ENCODE data around the gene KRT16.
"Not testable (repeated sequence)": the region's sequence is repeated elsewhere in the genome, so short reads cannot be mapped to it uniquely, and the experiment has no call there.

KRT16 gene

GRCh38 chr17:41647940-41648410, 35.4 kb upstream of the KRT16 start:
- peak; percentile 70 for DNase-seq (ENCODE audit: low spot score)

- DNase-seq (ENCODE audit: low spot score) = no peak
Observed at GRCh38 chr17:41647038-41647813, 34.7 kb upstream of the KRT16 start.

GRCh38 chr17:41642252-41643156, 29.9 kb upstream of the KRT16 start:
- no peak for DNase-seq (ENCODE audit: low spot score)

GRCh38 chr17:41640596-41640995, 28.0 kb upstream of the KRT16 start:
- DNase-seq (ENCODE audit: low spot score) = not testable (repeated sequence)

- DNase-seq (ENCODE audit: low spot score) = no peak
Observed at GRCh38 chr17:41639492-41640473, 27.2 kb upstream of the KRT16 start.

- no peak for DNase-seq (ENCODE audit: low spot score)
Observed at GRCh38 chr17:41638941-41639340, 26.4 kb upstream of the KRT16 start.

DNA sequence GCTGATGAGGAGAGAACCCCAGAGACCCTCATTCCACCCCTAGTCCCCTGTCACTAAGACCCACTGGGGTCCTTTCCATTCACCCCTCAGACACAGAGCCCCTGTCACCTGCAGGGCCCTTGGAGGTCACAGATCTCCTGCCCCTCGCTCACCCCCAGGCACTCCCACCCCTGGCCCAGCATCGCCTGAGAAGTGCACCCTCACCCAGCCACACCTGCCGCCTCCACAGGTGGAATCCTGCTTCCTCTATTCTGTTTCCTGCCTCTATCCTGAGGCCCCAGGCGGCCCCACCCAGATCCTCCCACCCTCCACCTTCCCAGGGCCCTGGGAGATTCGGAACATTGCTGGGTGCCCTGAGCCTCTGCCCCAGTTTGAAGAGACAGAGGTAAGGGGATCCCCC, 25.6 kb upstream of the KRT16 start:
- no peak for DNase-seq (ENCODE audit: low spot score)

DNA sequence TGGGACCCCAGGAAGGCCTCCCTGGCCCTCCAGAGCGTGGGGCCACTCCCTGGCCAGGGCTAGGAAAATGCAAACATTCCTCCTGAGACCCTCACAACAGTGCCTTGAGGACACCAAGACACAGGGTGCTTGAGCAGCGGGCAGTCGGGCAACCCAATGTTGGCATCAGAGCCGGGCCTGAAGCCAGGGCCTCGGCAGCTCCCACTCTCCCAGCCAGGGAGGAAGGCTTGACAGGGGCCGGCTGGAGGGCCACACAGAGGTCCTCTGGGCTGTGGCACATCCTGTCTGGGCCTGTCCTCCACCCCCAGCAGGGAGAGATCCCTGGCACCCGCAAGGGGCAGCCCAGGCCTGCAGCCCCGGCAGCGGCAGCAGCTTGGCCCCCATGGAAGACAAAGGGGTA, 24.1 kb upstream of the KRT16 start:
- DNase-seq (ENCODE audit: low spot score) = no peak

- no peak for DNase-seq (ENCODE audit: low spot score)
Observed at GRCh38 chr17:41635121-41636097, 22.8 kb upstream of the KRT16 start.

DNA sequence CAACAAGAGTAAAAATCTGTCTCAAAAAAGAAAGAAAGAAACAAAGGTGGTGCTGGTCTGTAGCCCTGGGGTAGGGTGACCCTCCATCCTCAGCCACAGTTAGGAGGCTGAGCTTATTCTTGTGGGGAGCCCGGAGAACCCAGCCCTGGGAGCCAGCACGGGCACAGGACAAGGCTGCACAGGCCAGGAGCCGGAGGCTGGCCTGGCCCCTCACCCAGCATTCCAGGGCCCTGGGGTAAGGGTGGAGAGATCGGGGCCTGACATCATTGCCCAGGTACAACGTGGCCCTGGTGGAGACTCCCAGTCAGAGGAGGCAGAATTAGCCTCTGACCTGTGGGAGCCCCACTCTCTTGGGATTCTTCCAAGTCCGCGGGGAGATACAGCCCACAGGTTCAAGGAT, 22.1 kb upstream of the KRT16 start:
- DNase-seq (ENCODE audit: low spot score) = no peak

DNA sequence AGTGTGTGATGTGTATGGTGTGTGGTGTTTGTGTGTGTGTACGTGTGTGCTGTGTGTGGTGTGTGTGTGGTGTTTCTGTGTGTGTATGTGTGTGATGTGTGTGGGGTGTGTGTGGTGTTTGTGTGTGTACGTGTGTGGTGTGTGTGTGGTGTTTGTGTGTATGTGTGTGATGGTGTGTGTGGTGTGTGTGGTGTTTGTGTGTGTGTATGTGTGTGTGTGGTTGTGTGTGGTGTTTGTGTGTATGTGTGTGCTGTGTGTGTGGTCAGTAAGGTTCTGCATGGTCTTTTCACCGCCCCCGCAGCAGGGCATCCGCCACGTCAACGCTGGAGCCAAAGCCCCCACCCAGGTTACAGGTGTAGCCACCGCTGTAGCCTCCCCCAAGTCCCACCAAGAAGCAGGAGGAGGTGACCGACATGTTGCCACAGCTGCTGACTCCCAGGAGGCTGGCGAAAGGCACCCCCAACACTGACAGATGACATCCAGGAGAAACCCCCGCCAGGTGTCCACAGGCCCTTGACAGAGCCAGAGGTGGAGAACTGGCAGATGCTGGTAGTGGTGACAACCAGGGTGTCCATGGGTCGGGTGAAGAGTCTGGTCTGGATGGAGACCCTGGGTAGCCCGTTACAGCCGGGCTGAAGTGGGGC, 21.1 kb upstream of the KRT16 start:
- DNase-seq (ENCODE audit: low spot score) = no peak

GRCh38 chr17:41632482-41633105, 20.0 kb upstream of the KRT16 start:
- no peak for DNase-seq (ENCODE audit: low spot score)

GRCh38 chr17:41631898-41632285, 19.3 kb upstream of the KRT16 start:
- DNase-seq (ENCODE audit: low spot score) = no peak

DNA sequence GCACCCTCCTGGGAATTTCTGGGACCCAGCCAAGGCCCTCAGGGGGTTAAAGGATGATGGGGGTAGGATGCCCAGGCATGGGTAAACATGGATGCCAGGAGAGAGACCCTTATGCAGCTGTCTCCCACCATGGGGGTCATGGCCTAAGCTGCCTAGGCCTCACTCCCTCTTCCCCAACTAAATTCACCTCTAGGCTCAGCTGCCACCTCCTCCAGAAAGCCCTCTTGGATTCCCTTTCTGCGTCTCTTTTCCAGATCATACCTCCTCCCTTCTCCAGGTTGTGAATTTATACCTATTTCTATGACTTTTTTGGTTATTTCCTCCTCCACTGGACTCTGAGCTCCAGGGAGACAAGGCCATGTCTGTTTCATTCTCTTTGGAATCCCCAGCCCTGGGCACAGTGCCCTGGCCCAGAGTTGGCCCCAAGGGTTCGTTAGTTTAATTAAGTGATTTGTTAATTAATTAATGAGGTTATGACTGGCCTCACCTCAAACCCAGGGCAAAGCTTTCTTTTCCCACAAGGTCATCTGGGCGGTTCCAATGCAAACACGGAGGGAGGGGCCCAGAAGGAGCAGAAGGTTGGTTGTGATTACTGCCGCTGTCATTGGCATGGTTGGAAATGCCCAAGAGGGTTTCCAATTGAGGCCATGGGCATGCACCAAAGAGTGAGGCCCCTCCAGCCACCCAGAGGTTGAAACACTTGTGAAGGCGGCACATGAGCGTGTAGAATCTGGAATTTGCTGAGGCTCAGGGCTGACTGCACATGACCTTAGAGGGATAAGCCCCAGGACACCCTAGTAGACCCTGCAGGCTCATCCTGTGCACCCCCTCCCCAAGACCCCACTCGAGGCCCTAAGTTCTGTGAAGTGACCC, 18.7 kb upstream of the KRT16 start:
- no peak for DNase-seq (ENCODE audit: low spot score)

- no peak for DNase-seq (ENCODE audit: low spot score)
Observed at GRCh38 chr17:41629826-41630670, 17.5 kb upstream of the KRT16 start.

GRCh38 chr17:41629316-41629715, 16.7 kb upstream of the KRT16 start:
- no peak for DNase-seq (ENCODE audit: low spot score)

- not testable (repeated sequence) for DNase-seq (ENCODE audit: low spot score)
Observed at GRCh38 chr17:41628621-41629255, 16.2 kb upstream of the KRT16 start.

All from pons (tissue), 1 donor.